Omental fat pad (tissue), 4 donors: ENCODE measurements around the gene MOB1A. TPM values are rescaled to one million over a fixed set of nuclear protein-coding genes. Genes with fewer than 3 reads are reported as not detected.

Experiments
- ATAC-seq: fragments of 150-250 bp; one replicate; pipeline ENCODE4 v1.9.1; 2016; ENCODE audit warnings: mild to moderate bottlenecking, moderate library complexity; ENCODE audit not compliant: low FRiP score
- DNase-seq: peaks from one replicate; pipeline ENCODE4 v3.0.0-alpha.2; 2019; ENCODE audit warnings: low spot score
- total RNA-seq, 4 donors: library from RNA; depleted of rRNA; stranded (reverse); fragments of >200 nt; gene quantifications; one replicate each; pipeline ENCODE4 v1.1.0, GENCODE V29; 2016
- TF ChIP-seq, protein P1 (sequence below), 3 donors: fragments of 450-650 bp; IDR thresholded peaks; one replicate each; pipeline ENCODE4 v1.5.1; 2016 to 2017; ENCODE audit warnings: antibody characterized with exemption in 3 of 3, mild to moderate bottlenecking in 3 of 3, moderate library complexity in 2 of 3

Gene MOB1A
- total RNA-seq, 4 donors from 2014 or later, result 84.9 to 109 (median 93.2) TPM

DNA sequence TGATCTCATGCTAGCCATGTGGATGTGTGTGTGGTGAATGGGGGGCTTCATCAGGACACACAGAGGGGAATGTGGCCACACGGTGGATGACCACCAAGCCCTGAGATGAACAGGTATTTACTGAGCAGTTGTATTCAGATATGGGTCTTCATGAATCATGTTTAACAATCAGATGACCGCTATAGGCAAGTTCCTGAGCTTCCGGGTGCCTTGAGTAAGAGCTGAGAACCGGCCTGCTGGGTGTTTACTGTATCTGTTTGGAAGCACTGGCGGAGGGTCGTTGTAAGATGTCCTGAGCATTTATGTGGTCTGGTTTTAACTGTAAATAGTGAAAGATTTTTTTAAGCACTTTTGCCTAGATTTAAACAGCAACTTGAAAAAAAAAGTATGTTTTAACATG is 74.9 kb downstream of the MOB1A start:
- ATAC-seq, result no peak
- TF ChIP-seq, protein P1, sequence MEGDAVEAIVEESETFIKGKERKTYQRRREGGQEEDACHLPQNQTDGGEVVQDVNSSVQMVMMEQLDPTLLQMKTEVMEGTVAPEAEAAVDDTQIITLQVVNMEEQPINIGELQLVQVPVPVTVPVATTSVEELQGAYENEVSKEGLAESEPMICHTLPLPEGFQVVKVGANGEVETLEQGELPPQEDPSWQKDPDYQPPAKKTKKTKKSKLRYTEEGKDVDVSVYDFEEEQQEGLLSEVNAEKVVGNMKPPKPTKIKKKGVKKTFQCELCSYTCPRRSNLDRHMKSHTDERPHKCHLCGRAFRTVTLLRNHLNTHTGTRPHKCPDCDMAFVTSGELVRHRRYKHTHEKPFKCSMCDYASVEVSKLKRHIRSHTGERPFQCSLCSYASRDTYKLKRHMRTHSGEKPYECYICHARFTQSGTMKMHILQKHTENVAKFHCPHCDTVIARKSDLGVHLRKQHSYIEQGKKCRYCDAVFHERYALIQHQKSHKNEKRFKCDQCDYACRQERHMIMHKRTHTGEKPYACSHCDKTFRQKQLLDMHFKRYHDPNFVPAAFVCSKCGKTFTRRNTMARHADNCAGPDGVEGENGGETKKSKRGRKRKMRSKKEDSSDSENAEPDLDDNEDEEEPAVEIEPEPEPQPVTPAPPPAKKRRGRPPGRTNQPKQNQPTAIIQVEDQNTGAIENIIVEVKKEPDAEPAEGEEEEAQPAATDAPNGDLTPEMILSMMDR (IDR thresholded peaks at IDR 0.05), result no peak

More for the DNA sequence above, 74.9 kb downstream of the MOB1A start:
- DNase-seq, result no peak

Other genes with a start within 250 kb of the MOB1A start
- 10 to 100 TPM in 3 of 4 donors, 1 to 10 TPM in 1; 8.6 to 17.8 (median 11.4) TPM for gene TET3, start 194.0 kb downstream of the MOB1A start, total RNA-seq
- gene BOLA3, start 31.0 kb downstream of the MOB1A start, total RNA-seq, result 10 to 100 TPM; 27.6 to 54.3 (median 39.6) TPM
- gene MTHFD2, start 19.7 kb upstream of the MOB1A start, total RNA-seq, result 100 to 1,000 TPM in 1 of 4 donors, 10 to 100 TPM in 3; 34.8 to 111 (median 46.5) TPM
- 1 to 10 TPM; 1.2 to 3.0 (median 1.6) TPM for gene SLC4A5, start 164.5 kb upstream of the MOB1A start, total RNA-seq
- 100 to 1,000 TPM in 3 of 4 donors, 10 to 100 TPM in 1; 83.1 to 122 (median 114) TPM for gene DCTN1, start 201.4 kb upstream of the MOB1A start, total RNA-seq
- gene C2orf81, start 242.7 kb upstream of the MOB1A start, total RNA-seq, result 1 to 10 TPM in 2 of 4 donors, under 1 TPM in 2; 0.48 to 1.4 (median 1.0) TPM
- 10 to 100 TPM in 1 of 4 donors, 1 to 10 TPM in 3; 3.0 to 10.5 (median 6.1) TPM for gene WDR54, start 242.9 kb upstream of the MOB1A start, total RNA-seq